Sigmoid colon (tissue), 4 donors: Measurements from ENCODE around the gene RDH5.

Source experiments
- CTCF ChIP-seq, 4 experiments: fragments of 450-650 bp in 3 of 4; fragments of 200-600 bp in 1 of 4; IDR thresholded peaks; one replicate each; pipeline ENCODE4 v1.5.1; 2016 to 2019; ENCODE audit warnings: antibody characterized with exemption in 4 of 4, mild to moderate bottlenecking in 3 of 4, moderate library complexity in 2 of 4
- EP300 ChIP-seq, 4 donors: sonication (generic); formaldehyde crosslinking; IDR thresholded peaks; one replicate each; pipeline ENCODE4 v1.6.1; 2017; ENCODE audit warnings: antibody characterized with exemption in 4 of 4
- POLR2A ChIP-seq, 2 donors: fragments of 450-650 bp; IDR thresholded peaks; one replicate each; pipeline ENCODE4 v1.6.1; 2016; ENCODE audit warnings: antibody characterized with exemption in 2 of 2, mild to moderate bottlenecking in 2 of 2, moderate library complexity in 2 of 2
- POLR2AphosphoS5 ChIP-seq, 4 donors: sonication (generic); formaldehyde crosslinking; IDR thresholded peaks; one replicate each; pipeline ENCODE4 v1.6.1; 2017; ENCODE audit warnings: antibody characterized with exemption in 4 of 4

- TF ChIP-seq CTCF (IDR thresholded peaks at IDR 0.05) (no peak), POLR2AphosphoS5 (IDR thresholded peaks at IDR 0.05) (peak in 3 of 4 donors; percentile 48 to 61 (median 58)), POLR2A (IDR thresholded peaks at IDR 0.05) (no peak), EP300 (IDR thresholded peaks at IDR 0.05) (peak in 3 of 4 donors; percentile 17 to 64 (median 61))
Observed at GRCh38 chr12:55703288-55703687, 16.9 kb upstream of the RDH5 start.
